MG63 (cell line): Measurements from ENCODE around the gene KRAS. TPM values are rescaled to one million over a fixed set of nuclear protein-coding genes. Genes with fewer than 3 reads are reported as not detected.

Source experiments
- DNase-seq: peaks from one replicate; pipeline ENCODE4 v3.0.0-alpha.2; 2020
- H3K27me3 ChIP-seq: fragments of 250-450 bp; sonication (Bioruptor Pico); 2 replicates; pipeline ENCODE4 v1.5.1; 2020; ENCODE audit warnings: mild to moderate bottlenecking, moderate library complexity
- H3K36me3 ChIP-seq: fragments of 250-450 bp; sonication (Bioruptor Pico); 2 replicates; pipeline ENCODE4 v1.5.1; 2020; ENCODE audit warnings: mild to moderate bottlenecking, moderate library complexity
- H3K4me3 ChIP-seq: fragments of 250-450 bp; sonication (Bioruptor Pico); 2 replicates; pipeline ENCODE4 v1.5.1; 2020; ENCODE audit warnings: mild to moderate bottlenecking, moderate library complexity
- H3K9me3 ChIP-seq: fragments of 250-450 bp; sonication (Bioruptor Pico); 2 replicates; pipeline ENCODE4 v1.5.1; 2020; ENCODE audit warnings: mild to moderate bottlenecking, moderate library complexity
- total RNA-seq: library from RNA; depleted of rRNA; stranded (reverse); fragments of >200 nt; shearing (Covaris generic); gene quantifications from 2 replicates; pipeline ENCODE4 v1.2.3, GENCODE V29; 2014; ENCODE audit warnings: low replicate concordance

The KRAS gene
- total RNA-seq, 1 experiment from 2014 or later: 4.1 TPM

DNA sequence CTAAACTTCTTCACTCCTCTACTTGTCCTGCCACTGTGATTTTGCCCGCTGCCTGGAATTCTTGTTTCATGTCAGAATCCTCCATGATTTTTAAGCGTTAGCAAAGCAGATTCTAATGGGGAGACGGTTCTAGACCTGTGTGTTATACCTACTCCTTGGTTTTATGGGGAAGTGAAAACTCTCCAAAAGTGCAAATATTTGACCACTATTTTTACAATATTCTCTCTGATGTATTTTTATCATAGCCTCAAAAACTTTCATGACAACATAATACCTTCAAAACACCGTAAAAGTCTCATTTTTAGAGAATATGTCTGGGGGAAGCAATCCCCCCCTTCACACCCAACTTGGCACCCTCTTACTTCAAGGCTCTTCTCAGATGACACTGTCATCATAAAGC, 12.9 kb upstream of the KRAS start:
- H3K4me3 ChIP-seq: no peak overlapping the region
- H3K9me3 ChIP-seq: no peaks in the 10 kb centered on the region
- no peaks in the 10 kb centered on the region for H3K36me3 ChIP-seq
- H3K27me3 ChIP-seq: peaks cover 4% of the 10 kb centered on the region; the same call in 1 of the 2 replicates
- DNase-seq: no peak

- Histone ChIP-seq H3K27me3 (peaks cover 4% of the 10 kb centered on the region; the same call in 1 of the 2 replicates), H3K9me3 (no peaks in the 10 kb centered on the region), H3K4me3 (no peak overlapping the region), H3K36me3 (no peaks in the 10 kb centered on the region)
- DNase-seq: no peak
Measured at GRCh38 chr12:25262389-25263074, 11.8 kb upstream of the KRAS start.

DNA sequence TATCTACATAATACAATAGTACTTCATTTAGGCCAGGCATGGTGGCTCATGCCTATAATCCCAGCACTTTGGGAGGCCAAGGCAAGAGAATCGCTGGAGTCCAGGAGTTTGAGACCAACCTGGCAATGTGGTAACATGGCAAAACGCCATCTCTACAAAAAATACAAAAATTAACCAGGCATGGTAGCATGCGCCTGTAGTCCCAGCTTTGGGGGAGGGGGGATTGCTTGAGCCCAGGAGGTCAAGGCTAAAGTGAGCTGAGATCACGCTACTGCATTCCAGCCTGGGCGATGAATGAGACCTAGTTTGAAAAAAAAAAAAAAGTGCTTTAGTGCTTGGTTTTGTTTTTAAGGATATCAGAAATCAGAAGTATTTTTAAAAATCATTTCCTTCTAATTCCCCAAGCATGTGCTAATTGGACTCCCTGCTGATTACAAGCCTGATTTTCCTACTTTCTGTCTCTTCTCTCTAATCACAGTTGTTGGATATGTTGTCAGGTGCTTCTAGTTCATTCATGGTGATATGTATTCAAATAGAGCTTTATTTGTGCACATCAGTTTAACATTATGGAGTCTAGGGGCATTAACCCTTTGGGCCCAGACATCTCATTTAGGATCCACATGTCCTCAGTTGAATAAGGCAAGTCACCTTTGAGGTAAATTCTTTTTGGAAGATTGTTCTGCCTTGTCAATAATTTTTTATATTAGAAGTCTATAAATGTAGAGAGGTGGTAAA, 7.0 kb upstream of the KRAS start:
- no peaks in the 10 kb centered on the region for H3K9me3 ChIP-seq
- no peak for DNase-seq
- no peak overlapping the region for H3K4me3 ChIP-seq
- H3K36me3 ChIP-seq: no peaks in the 10 kb centered on the region
- H3K27me3 ChIP-seq: no peaks in the 10 kb centered on the region

DNA sequence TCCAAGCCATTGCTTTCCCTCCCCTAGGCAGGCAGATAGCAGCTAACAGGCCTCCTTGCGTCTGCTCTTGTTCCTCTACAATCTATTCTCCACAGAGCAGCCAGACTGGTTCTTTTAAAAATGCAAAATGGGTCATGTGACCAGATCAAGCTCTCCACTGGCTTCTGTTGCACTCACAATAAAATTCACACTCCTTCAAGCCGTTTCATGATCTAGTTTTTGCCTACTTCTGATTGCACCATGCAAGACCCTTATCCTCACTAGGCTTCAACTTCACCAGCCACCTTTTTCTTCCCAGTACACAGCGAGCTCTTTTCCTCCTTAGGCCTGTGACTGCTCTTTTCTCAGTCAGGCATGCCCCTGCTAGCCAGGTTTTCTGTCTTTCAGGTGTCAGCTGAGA, 6.1 kb upstream of the KRAS start:
- no peak overlapping the region for H3K4me3 ChIP-seq
- no peak for DNase-seq
- no peaks in the 10 kb centered on the region for H3K27me3 ChIP-seq
- H3K9me3 ChIP-seq: no peaks in the 10 kb centered on the region
- no peaks in the 10 kb centered on the region for H3K36me3 ChIP-seq

DNA sequence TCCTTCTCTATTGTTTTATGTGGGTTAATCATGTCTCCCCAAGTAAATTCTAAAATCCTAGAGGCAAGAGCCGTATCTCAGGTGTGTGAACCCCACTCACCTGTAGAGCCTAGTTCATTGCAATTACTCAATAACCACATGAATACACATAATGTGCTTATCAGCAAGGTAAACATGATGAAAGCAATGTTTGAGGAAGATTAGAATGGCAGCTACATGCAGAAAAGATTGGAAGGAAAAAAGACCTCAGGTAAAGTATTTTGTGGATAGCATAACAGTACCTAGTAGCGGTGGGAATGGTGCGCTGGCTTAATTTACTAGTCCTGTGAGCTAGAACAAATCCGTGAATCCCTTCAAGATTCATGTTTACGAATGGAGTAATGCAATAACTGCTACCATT, 5.3 kb upstream of the KRAS start:
- Histone ChIP-seq H3K27me3 (no peaks in the 10 kb centered on the region), H3K9me3 (no peaks in the 10 kb centered on the region), H3K4me3 (no peak overlapping the region), H3K36me3 (no peaks in the 10 kb centered on the region)
- DNase-seq: no peak

DNA sequence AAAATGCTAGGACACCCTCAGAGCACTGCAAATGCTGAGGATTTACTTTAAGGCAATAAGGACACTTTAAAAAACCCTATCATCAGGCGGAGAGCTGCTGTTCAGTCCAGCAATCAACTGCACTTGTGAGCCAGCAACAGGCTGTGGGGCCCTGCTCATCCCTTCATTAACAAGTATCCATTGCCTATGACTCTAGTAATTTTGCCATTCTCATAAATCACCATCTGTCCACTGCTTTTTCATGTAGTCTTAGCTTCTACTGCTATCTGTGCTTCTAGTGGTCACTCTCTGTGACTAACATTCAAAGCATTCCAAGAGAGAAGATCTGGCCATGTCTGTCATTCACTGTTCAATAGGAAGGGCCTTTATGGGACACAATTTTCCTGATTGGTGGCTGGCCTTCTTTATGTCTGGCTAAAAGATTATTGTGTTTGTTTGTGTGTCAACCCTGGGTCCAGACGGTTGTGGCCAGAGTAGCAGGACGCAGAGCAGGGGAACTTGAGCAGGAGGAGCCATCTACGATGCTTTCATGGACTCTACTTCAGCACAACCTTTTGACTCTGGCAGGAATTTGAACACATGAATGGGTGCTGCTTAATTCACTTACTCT, 3.6 kb upstream of the KRAS start:
- Histone ChIP-seq H3K4me3 (no peak overlapping the region), H3K27me3 (no peaks in the 10 kb centered on the region), H3K36me3 (no peaks in the 10 kb centered on the region), H3K9me3 (no peaks in the 10 kb centered on the region)
- no peak for DNase-seq

DNA sequence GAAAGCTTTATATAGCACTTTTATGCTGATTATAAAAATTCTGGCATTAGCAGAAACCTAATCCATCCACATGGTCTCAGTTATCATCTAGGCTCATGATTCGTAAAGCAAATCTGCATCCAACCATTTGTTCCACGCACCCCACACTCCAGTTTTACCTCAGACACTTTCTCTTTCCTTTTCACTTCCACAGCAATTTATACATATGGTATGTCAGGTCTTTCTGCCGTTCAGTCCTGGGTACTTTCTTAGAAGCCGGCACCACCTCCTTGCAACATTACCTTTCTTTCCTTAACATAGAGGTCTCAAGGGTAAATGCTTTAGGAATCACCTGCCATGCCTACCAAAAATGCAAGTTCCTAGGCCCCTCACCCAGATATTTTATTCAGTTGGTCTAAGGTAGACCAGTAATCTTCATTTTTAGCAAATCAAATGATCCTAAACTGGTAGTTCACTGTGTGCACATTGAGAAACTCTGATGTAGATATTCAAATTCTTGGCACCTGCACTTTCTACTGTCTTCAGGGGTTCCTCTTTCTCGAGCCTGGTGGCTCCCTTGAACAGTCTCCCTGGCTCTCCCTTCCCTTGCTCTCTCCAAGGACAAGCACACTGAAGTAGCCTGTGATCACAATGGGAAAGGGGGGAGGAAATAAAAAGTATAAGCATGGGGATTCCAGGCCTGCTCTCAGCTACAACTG, 2.8 kb upstream of the KRAS start:
- Histone ChIP-seq H3K4me3 (no peak overlapping the region), H3K9me3 (no peaks in the 10 kb centered on the region), H3K36me3 (no peaks in the 10 kb centered on the region; the same call in 1 of the 2 replicates), H3K27me3 (no peaks in the 10 kb centered on the region)
- no peak for DNase-seq

GRCh38 chr12:25252946-25253345, 2.2 kb upstream of the KRAS start:
- Histone ChIP-seq H3K36me3 (no peaks in the 10 kb centered on the region; the same call in 1 of the 2 replicates), H3K27me3 (no peaks in the 10 kb centered on the region), H3K4me3 (no peak overlapping the region), H3K9me3 (no peaks in the 10 kb centered on the region)
- DNase-seq: no peak

DNA sequence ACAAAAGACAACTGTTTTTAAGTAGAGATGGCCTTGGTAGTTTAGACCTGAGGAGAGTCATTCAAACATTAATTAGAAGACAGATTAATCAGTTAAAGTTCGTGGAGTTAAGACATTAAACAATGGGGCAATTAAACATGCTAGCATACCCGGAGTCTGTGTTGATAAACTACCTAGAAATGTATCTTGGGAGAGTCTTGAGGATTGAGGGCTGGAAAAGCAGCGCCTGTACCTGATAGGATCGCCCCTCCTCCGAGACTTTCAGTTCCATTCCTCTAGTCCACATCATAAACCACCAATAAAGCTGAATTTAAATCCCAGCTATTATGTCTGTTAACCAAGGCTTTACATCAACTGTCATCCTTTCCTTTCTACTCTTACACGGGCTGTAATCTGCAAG, 1.0 kb upstream of the KRAS start:
- H3K9me3 ChIP-seq: no peaks in the 10 kb centered on the region
- H3K4me3 ChIP-seq: peak overlapping the region; percentile 75
- peaks cover 6% of the 10 kb centered on the region for H3K36me3 ChIP-seq
- H3K27me3 ChIP-seq: no peaks in the 10 kb centered on the region
- no peak for DNase-seq

DNA sequence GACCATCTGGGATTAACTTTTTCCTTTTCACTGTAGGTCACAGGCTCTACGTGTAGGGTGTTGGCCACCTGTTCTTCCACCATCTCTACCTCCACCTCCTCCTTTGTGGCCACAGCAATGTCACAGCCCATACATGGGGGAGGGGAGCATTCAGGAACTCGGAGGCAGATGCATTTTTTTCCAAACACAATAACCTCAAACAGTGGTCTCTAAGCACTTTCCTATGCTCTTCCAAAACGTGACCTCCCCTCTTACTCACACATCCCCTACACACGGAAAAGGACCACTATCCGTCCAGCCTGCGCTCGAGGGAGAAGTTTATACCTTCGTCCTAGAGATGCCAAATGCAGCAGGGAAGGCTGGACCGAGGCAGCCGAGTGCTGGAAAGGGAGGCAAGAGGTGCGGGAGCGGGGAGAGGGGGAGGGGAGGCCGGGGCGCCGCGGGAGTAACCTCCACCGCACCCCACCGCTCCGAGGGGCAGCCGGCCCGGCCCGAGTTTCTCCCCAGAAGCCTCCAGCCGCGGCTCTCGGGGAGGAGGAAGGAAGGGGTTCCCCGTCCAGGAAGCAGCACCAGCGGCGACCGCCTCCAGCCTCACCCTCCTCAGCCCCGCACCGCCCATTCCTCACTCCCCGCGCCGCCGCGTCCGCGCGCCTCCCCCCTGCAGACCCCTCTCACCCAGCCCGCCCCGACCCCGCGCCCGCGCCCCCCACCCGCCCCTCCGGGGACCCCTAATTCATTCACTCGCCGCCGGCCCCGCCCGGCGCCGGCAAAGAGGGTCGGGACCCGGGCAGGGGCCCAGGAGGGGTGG, 594 bp downstream of the KRAS start:
- H3K27me3 ChIP-seq: no peaks in the 10 kb centered on the region
- no peaks in the 10 kb centered on the region for H3K9me3 ChIP-seq
- peaks cover 6% of the 10 kb centered on the region for H3K36me3 ChIP-seq
- DNase-seq: peak; percentile 48
- H3K4me3 ChIP-seq: peak overlapping the region; percentile 75

GRCh38 chr12:25248732-25249131, 2.0 kb downstream of the KRAS start:
- peaks cover 6% of the 10 kb centered on the region for H3K36me3 ChIP-seq
- DNase-seq: no peak
- H3K27me3 ChIP-seq: no peaks in the 10 kb centered on the region
- H3K4me3 ChIP-seq: no peak overlapping the region
- H3K9me3 ChIP-seq: no peaks in the 10 kb centered on the region

DNA sequence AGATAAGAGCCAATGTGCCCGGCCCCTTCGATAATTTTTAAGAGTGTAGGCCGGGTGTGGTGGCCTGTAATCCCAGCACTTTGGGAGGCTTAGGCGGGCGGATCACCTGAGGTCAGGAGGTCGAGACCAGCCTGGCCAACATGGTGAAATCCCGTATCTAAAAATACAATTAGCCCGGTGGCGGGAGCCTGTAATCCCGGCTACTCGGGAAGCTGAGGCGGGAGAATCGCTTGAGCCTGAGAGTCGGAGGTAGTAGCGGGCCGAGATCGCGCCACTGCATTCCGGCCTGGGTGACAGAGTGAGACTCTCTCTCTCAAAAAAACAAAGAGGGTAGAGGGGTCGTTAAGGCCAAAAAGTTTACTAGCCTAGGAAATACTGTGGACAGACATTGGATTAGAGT, 2.6 kb downstream of the KRAS start:
- Histone ChIP-seq H3K36me3 (peaks cover 6% of the 10 kb centered on the region), H3K9me3 (no peaks in the 10 kb centered on the region), H3K4me3 (no peak overlapping the region), H3K27me3 (no peaks in the 10 kb centered on the region)
- DNase-seq: no peak

DNA sequence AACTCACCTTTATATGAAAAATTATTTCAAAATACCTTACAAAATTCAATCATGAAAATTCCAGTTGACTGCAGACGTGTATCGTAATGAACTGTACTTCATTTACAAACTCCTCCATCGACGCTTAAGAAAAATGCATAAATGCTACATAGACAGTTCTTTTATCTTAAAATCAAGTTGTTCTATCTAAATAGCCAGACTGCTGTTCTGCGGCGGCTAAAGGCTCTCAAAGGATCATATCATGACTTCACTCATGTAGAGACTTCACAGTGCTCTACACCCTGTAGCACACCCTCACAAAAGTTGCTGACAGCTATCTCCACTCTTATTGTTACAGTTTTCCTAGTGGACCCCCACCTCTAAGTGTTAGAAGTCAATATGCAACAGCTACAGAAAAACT, 5.2 kb downstream of the KRAS start:
- DNase-seq: no peak
- Histone ChIP-seq H3K36me3 (peaks cover 9% of the 10 kb centered on the region), H3K27me3 (no peaks in the 10 kb centered on the region), H3K4me3 (no peak overlapping the region), H3K9me3 (no peaks in the 10 kb centered on the region)

GRCh38 chr12:25243680-25243990, 7.1 kb downstream of the KRAS start:
- peaks cover 21% of the 10 kb centered on the region for H3K36me3 ChIP-seq
- DNase-seq: no peak
- H3K27me3 ChIP-seq: no peaks in the 10 kb centered on the region
- no peak overlapping the region for H3K4me3 ChIP-seq
- H3K9me3 ChIP-seq: no peaks in the 10 kb centered on the region

DNA sequence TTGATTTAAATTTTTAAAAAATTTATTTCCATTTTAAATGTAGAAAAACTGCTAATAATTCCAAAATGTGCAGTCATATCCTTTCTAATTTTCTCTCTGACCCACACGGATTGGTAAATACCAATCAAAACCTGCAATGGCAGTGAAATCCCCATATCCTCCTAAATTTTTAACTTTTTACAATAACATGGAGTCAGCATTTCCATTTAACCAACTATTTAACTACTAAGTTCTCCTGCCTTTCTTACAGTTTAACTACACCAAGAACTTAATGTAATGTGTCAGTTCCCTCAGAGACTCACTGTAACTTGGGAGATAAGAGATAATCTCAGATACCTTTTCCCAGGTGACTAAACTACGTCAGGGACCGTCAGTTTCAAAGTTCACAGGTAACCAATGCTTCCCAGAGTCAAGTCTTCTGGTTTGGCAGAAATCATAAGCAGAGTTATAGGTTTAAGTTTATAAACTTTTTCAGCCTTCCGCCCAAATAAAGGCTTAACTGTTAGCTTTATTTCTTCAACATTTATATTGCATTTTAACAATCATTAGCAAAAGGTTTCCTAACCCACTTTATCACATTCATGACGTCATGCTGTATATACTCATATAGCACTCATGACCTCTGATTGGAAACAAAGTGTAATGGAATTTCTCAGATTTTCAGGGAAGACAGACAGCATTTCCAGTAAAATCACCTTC, 7.6 kb downstream of the KRAS start:
- H3K4me3 ChIP-seq: no peak overlapping the region

More for the DNA sequence above, 7.6 kb downstream of the KRAS start:
- H3K36me3 ChIP-seq: peaks cover 24% of the 10 kb centered on the region
- H3K9me3 ChIP-seq: no peaks in the 10 kb centered on the region
- no peak for DNase-seq
- H3K27me3 ChIP-seq: no peaks in the 10 kb centered on the region
